K562 (cell line): Measurements from ENCODE around the gene RNF215. TPM values are rescaled to one million over a fixed set of nuclear protein-coding genes. Genes with fewer than 3 reads are reported as not detected.

Experiments used
- MECOM ChIP-seq: fragments of 250-450 bp; sonication (Bioruptor Pico); IDR thresholded peaks from 2 replicates; pipeline ENCODE4 v1.8.0; 2022; ENCODE audit warnings: inconsistent platforms
- MEF2A ChIP-seq: IDR thresholded peaks from 2 replicates; pipeline ENCODE4 v1.6.1; 2011; ENCODE audit warnings: low read depth, mild to moderate bottlenecking, low read length, moderate library complexity; ENCODE audit not compliant: control insufficient read depth
- MYC ChIP-seq, 2 experiments: fragments of 250-450 bp in 1 of 2; sonication (Bioruptor Pico) in 1 of 2; IDR thresholded peaks; 2 replicates each; pipeline versions ENCODE4 v1.5.1 to v1.6.1; 2012 to 2021; ENCODE audit warnings: low read depth in 2 of 2, borderline replicate concordance in 1 of 2, improper control_type of control experiment in 1 of 2, low read length in 1 of 2, mild to moderate bottlenecking in 1 of 2, moderate library complexity in 1 of 2
- NCOA4 ChIP-seq: fragments of 450-650 bp; IDR thresholded peaks from 2 replicates; pipeline ENCODE4 v1.6.1; 2018; ENCODE audit warnings: mild to moderate bottlenecking; ENCODE audit not compliant: partially characterized antibody
- NR2C2 ChIP-seq, 2 experiments: fragments of 200-800 bp in 1 of 2; sonication (Bioruptor generic) in 1 of 2; sonication (generic) in 1 of 2; formaldehyde crosslinking in 1 of 2; IDR thresholded peaks; 2 replicates each; pipeline versions ENCODE4 v1.6.1 to v1.8.0; 2016 to 2022; ENCODE audit warnings: mild to moderate bottlenecking in 1 of 2, missing compliant biosample characterization in 1 of 2, missing genetic modification characterization in 1 of 2, missing genetic modification reagents in 1 of 2
- OTX1 ChIP-seq: fragments of 450-650 bp; formaldehyde crosslinking; IDR thresholded peaks from 2 replicates; pipeline ENCODE4 v1.4.0; 2022; ENCODE audit warnings: mild to moderate bottlenecking
- RBM34 ChIP-seq: fragments of 200-400 bp; formaldehyde crosslinking; IDR thresholded peaks from 2 replicates; pipeline ENCODE4 v1.6.1; 2018; ENCODE audit warnings: low read length, borderline replicate concordance; ENCODE audit not compliant: insufficient read depth
- TBP ChIP-seq: optimal IDR thresholded peaks from 2 replicates; pipeline ENCODE3; 2011; ENCODE audit warnings: low read depth, low read length, improper control_type of control experiment
- ZNF146 ChIP-seq: IDR thresholded peaks from one replicate; pipeline ENCODE4 v1.6.1; 2018; ENCODE audit warnings: missing compliant biosample characterization; ENCODE audit not compliant: unreplicated experiment
- ZNF24 ChIP-seq: fragments of 450-650 bp; IDR thresholded peaks from 2 replicates; pipeline ENCODE4 v1.6.1; 2016
- ZNF395 ChIP-seq: fragments of 200-800 bp; sonication (Bioruptor generic); IDR thresholded peaks from 2 replicates; pipeline ENCODE4 v1.6.1; 2017; ENCODE audit warnings: missing genetic modification characterization, missing compliant biosample characterization
- ZNF511 ChIP-seq: sonication (generic); formaldehyde crosslinking; IDR thresholded peaks from 2 replicates; pipeline ENCODE4 v1.8.0; 2022; ENCODE audit warnings: mild to moderate bottlenecking, missing genetic modification reagents
- ZNF740 ChIP-seq, 3 experiments: fragments of 200-800 bp in 1 of 3; sonication (Bioruptor generic) in 1 of 3; sonication (generic) in 1 of 3; formaldehyde crosslinking in 1 of 3; IDR thresholded peaks; 2 replicates each; pipeline versions ENCODE4 v1.6.1 to v1.8.0; 2016 to 2022; ENCODE audit warnings: mild to moderate bottlenecking in 2 of 3, missing compliant biosample characterization in 2 of 3, missing genetic modification characterization in 2 of 3, missing genetic modification reagents in 1 of 3
- polyA plus RNA-seq, 8 experiments: library from polyadenylated mRNA; depleted of rRNA in 4 of 8; stranded (reverse) in 5 of 8; unstranded in 3 of 8; fragments of >200 nt; fragmentation: Nextera tagmentation in 2 of 8; fragmentation: Illumina TruSeq in 1 of 8; extraction: Ambion mirVana in 2 of 8; extraction: Trizol in 1 of 8; gene quantifications; 2 replicates each; pipeline versions ENCODE4 v1.2.1 to v1.2.3, GENCODE V29; 2011 to 2014; ENCODE audit warnings: inconsistent platforms in 1 of 8, missing spikeins in 1 of 8
- total RNA-seq, 7 experiments: library from RNA; depleted of rRNA in 6 of 7; stranded (reverse); fragments of >200 nt in 6 of 7; fragmentation: Illumina TruSeq in 2 of 7; extraction: Trizol in 2 of 7; gene quantifications; 2 replicates each; pipeline versions ENCODE4 v1.2.1 to v1.2.3, GENCODE V29; 2011 to 2021; ENCODE audit warnings: low replicate concordance in 1 of 7
- TF ChIP-seq, protein P1 (sequence below), 2 experiments: fragments of 450-650 bp; formaldehyde crosslinking in 1 of 2; IDR thresholded peaks; 2 replicates each; pipeline versions ENCODE4 v1.4.0 to v1.6.1; 2014 to 2020; ENCODE audit warnings: mild to moderate bottlenecking in 2 of 2, borderline replicate concordance in 1 of 2, low read depth in 1 of 2

The RNF215 gene
- total and polyA plus RNA-seq, 9 of the 15 experiments (the other 6 are each of a cell fraction or from before 2014, with no cell fraction given), result 0.08 to 9.8 (median 2.7) TPM

DNA sequence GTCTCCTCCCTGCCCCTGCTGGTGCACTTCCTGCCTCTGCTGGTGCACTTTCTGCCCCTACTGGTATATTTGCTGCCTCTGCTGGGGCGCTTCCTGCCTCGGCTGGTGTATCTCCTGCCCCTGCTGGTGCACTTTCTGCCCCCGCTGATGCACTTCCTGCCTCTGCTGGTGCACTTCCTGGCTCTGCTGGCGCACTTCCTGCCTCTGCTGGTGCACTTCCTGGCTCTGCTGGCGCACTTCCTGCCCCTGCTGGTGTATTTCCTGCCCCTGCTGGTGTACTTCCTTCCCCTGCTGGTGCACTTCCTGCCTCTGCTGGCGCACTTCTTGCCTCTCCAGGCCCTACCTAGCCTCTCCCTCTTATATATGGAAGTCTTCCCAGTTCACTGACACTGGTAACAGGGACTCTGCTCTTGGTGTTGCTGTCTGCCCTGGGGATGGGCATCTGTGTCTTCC is 48.5 kb upstream of the RNF215 start (continued):
- TF ChIP-seq ZNF395 (CRISPR knock-in tag) (peak; percentile 26; the same call in 1 of the 2 replicates), MEF2A (no peak), NR2C2 (CRISPR knock-in tag; IDR thresholded peaks at IDR 0.05) (no peak), NR2C2 (tag; IDR thresholded peaks at IDR 0.05) (no peak; the same call in 1 of the 2 replicates), ZNF24 (no peak), OTX1 (CRISPR knock-in tag) (no peak), ZNF511 (CRISPR knock-in tag) (no peak), ZNF146 (CRISPR knock-in tag) (no peak), MYC (IDR thresholded peaks at IDR 0.05; ENCODE audit: low read depth, low read length) (no peak), MYC (CRISPR knock-in tag; IDR thresholded peaks at IDR 0.05; ENCODE audit: borderline replicate concordance, low read depth) (no peak), ZNF740 (CRISPR knock-in tag; IDR thresholded peaks at IDR 0.05) (no peak), ZNF740 (tag; IDR thresholded peaks at IDR 0.05) (no peak), RBM34 (no peak), TBP (no peak), MECOM (CRISPR knock-in tag) (no peak), NCOA4 (no peak)
- TF ChIP-seq, protein P1, sequence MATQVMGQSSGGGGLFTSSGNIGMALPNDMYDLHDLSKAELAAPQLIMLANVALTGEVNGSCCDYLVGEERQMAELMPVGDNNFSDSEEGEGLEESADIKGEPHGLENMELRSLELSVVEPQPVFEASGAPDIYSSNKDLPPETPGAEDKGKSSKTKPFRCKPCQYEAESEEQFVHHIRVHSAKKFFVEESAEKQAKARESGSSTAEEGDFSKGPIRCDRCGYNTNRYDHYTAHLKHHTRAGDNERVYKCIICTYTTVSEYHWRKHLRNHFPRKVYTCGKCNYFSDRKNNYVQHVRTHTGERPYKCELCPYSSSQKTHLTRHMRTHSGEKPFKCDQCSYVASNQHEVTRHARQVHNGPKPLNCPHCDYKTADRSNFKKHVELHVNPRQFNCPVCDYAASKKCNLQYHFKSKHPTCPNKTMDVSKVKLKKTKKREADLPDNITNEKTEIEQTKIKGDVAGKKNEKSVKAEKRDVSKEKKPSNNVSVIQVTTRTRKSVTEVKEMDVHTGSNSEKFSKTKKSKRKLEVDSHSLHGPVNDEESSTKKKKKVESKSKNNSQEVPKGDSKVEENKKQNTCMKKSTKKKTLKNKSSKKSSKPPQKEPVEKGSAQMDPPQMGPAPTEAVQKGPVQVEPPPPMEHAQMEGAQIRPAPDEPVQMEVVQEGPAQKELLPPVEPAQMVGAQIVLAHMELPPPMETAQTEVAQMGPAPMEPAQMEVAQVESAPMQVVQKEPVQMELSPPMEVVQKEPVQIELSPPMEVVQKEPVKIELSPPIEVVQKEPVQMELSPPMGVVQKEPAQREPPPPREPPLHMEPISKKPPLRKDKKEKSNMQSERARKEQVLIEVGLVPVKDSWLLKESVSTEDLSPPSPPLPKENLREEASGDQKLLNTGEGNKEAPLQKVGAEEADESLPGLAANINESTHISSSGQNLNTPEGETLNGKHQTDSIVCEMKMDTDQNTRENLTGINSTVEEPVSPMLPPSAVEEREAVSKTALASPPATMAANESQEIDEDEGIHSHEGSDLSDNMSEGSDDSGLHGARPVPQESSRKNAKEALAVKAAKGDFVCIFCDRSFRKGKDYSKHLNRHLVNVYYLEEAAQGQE (IDR thresholded peaks at IDR 0.05; ENCODE audit: borderline replicate concordance), result no peak
- TF ChIP-seq, protein P1 (CRISPR knock-in tag; IDR thresholded peaks at IDR 0.05; ENCODE audit: low read depth), result no peak
